NT2/D1 (cell line): ENCODE data around the gene PANK1.

Source experiments
- SUZ12 ChIP-seq: IDR thresholded peaks from 2 replicates; pipeline ENCODE4 v1.6.1; 2011; ENCODE audit not compliant: insufficient read length, insufficient read depth; ENCODE audit errors: extremely low read depth
- YY1 ChIP-seq: IDR thresholded peaks from 2 replicates; pipeline ENCODE4 v1.6.1; 2011; ENCODE audit not compliant: insufficient read length, insufficient read depth
- ZNF274 ChIP-seq: IDR thresholded peaks from 2 replicates; pipeline ENCODE4 v1.6.1; 2011; ENCODE audit warnings: mild to moderate bottlenecking, low read depth, low read length

GRCh38 chr10:89582022-89582421 lies 63.0 kb downstream of the PANK1 start:
- TF ChIP-seq SUZ12 (no peak), YY1 (no peak), ZNF274 (no peak)
